VCaP (cell line): ENCODE results near the gene NLRX1.
"Not testable (repeated sequence)": the region's sequence is repeated elsewhere in the genome, so short reads cannot be mapped to it uniquely, and the experiment has no call there.

ENCODE experiments used
- H3K27ac ChIP-seq: fragments of 450-650 bp; 2 replicates; pipeline ENCODE4 v1.5.1; 2017
- CTCF ChIP-seq: fragments of 450-650 bp; conservative IDR thresholded peaks from 2 replicates; pipeline ENCODE4 v1.5.1; 2017; ENCODE audit warnings: mild to moderate bottlenecking, moderate library complexity

NLRX1 gene

GRCh38 chr11:119180729-119181676, 12.5 kb downstream of the NLRX1 start:
- no peak for TF ChIP-seq CTCF
- no peak overlapping the region for H3K27ac ChIP-seq

GRCh38 chr11:119181677-119182412, 13.3 kb downstream of the NLRX1 start:
- no peak for TF ChIP-seq CTCF
- no peak overlapping the region for H3K27ac ChIP-seq

- not testable (repeated sequence) for H3K27ac ChIP-seq
Observed at GRCh38 chr11:119184399-119184798, 15.9 kb downstream of the NLRX1 start.

GRCh38 chr11:119185981-119186634, 17.6 kb downstream of the NLRX1 start:
- H3K27ac ChIP-seq = no peak overlapping the region
- TF ChIP-seq CTCF = no peak

- no peak overlapping the region for H3K27ac ChIP-seq
- TF ChIP-seq CTCF = no peak
Observed at GRCh38 chr11:119187123-119187892, 18.8 kb downstream of the NLRX1 start.

GRCh38 chr11:119188067-119188466, 19.5 kb downstream of the NLRX1 start:
- no peak for TF ChIP-seq CTCF
- no peak overlapping the region for H3K27ac ChIP-seq

- H3K27ac ChIP-seq = no peak overlapping the region
- TF ChIP-seq CTCF = no peak
Observed at GRCh38 chr11:119188887-119189286, 20.4 kb downstream of the NLRX1 start.
